Muscle of back (tissue), 11 donors: Measurements from ENCODE around the gene LIM2. TPM values are rescaled to one million over a fixed set of nuclear protein-coding genes. Genes with fewer than 3 reads are reported as not detected.

ENCODE experiments used
- DNase-seq, 3 donors: peaks; one replicate each; pipeline versions ENCODE4 v3.0.0 to v3.0.0-alpha.2; 2013
- polyA plus RNA-seq, 10 donors: library from polyadenylated mRNA; unstranded; fragments of 120-200 nt; gene quantifications; one replicate each; pipeline ENCODE4 v1.2.1, GENCODE V29; 2013; ENCODE audit not compliant: insufficient read length in 10 of 10

Gene LIM2
- polyA plus RNA-seq, 10 donors, result not detected

DNA sequence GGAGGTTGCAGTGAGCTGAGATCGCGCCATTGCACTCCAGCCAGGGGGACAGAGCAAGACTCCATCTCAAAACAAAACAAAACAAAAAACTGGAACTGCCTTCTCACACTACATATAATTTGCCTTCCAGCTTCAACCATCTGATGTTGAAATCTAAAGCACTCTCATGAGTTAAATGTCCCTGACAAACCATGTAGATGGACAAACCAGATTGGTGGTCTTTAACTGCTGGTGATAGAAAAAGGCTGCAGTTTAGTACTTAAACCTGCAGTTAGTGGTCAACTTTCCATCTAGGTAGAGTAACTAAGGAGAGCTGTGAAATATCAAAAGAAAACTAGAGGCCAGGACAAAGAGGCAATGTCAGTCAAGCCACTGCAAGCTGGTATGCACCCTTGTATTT, 8.4 kb upstream of the LIM2 start:
- DNase-seq, result no peak

DNA sequence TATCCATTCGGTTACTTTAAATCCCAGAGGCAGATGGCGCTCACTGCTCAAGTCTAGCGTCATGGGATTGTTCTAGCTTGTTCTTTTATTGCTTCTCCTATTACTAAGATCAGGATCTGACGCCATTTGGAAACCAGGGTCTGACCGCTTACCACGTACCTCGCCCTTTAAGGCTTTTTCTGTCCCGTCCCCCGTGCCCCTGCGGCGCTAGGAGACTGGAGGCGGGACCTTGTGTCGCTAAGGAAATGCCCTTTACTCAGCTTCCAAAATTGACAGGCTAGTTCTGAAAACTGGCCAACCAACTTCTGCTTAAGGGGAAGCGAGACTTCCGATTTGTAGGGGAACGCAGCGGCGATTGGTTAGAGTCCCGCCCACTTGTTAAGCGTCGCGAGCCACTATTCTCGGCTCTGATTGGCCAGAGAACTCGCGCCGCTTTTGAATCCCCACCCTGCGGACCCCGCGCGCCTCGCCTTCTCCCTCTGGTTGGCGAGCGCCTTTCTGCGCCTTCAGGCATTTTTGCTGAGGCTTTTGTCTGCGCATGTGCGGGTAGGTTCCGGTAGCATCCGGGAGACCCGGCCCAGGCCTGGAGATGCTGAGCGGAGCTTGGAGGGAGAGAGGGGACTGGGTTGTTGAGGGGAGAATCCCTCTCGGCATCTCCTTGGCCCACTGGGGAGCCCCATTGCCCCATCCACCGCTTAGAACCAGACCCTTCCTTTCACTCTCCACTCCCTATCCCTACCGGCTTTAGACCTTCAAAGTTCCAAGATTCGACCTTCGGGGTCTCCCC, 6.5 kb upstream of the LIM2 start:
- peak; percentile 96 to 99 (median 99) for DNase-seq

DNA sequence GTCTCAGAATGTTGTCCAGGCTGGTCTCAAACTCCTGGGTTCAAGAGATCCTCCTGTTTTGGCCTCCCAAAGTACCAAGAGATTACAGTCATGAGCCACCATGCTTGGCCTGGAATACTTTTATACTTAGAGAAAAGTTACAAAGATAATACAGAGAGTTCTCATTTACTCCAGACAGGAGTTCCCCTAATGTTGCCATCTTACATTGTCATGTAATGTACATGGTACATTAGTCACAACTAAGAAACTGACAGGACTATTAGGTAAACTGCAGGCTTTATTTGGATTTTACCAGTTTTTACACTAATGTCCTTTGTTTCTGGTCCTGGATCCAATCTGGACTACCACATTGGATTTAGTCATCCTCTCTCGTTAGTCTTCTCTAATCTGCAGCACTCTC, 4.9 kb upstream of the LIM2 start:
- no peak for DNase-seq

DNA sequence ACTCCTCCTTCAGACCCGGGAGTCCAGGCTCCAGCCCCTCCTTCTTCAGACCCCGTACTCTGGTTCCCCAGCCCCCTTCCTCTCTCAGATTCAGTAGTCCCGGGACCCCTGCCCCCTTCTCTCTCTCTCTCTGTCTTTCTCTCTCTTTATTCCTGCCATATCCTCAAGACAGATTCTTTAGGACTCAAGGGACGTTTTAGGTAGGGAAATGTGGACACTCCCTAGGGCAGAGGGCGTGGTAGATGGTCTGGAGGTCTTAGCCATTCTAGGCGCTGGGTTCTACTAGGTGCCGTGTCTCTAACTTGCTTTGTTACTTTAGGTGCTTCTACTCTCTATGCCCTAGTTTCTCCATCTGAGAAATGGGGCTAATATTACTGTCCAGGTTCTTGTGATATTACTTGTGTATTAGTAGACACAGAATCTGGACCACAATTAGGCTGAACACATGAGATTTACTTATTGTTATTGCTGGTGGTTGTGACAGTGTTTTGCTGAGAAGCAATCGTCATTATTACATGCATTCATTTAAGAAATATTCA, 3.4 kb upstream of the LIM2 start:
- DNase-seq, result no peak

DNA sequence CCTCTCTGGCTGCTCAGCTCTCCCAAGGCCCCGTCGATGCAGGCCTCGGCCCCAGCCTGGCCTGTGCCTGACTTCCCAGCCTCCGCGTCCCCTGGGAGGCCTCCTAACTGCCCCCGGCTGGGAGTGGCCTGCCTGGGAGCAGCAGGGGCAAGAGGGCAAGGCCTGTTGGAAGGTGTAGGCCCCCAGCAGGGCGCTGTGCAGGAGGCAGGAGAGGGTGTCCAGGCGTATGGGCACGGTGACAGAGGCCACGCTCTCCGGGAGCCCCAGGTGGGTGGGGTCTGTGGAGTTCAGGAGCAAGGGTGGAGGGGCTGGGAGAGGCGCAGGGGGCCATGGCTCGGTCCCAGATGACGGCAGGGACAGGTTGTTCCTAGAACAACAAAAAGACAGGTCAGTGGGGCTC, 1.4 kb upstream of the LIM2 start:
- no peak for DNase-seq

DNA sequence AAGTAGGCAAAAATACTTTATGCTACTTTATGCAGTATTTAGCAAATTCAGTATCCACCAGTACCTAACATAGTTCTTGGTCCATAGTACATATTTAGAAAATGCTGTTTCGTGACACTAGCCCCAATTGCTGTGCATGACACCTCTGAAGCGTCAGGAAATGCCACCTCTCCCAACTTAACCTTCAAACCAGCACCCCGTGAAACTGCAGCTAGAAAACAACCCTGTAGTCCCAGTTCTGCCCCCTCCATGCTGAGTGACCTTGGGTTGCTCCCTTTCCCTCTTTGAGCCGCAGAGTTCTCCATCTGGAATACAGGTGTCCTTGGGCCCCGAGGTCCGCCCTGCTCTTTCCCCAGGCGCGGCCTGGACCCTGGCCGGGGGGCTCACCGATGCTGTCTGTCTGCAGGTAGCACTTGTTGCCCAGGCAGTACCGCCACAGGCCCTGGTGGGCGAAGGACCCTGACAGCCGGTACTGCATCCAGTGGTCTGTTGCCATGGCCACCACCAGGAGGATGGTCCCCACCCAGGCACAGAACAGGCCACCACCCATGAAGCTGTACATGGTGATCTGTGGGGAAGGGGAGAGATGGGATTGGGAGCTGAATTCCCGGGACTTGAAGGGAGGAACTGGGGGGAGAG, 773 bp downstream of the LIM2 start:
- DNase-seq, result no peak

DNA sequence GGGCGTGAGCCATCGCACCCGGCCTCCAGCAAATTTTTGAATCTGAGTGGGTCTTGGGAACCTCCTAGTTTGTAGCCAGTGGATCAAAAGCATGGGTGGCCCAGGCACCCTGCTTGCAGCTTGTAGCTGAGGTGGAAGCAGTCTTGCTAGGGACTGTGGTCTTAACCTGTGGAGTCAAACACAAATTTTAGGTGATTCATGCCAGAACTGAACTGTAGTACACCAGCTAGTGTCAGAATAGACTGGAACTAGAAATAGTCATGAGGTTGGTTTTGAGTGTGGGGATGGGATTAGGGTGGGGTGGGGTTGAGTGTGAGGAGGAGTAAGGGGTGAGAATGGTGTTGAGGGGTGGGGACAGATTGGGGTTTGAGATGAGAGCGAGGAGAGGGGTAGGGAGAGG, 5.8 kb downstream of the LIM2 start:
- DNase-seq, result no peak

DNA sequence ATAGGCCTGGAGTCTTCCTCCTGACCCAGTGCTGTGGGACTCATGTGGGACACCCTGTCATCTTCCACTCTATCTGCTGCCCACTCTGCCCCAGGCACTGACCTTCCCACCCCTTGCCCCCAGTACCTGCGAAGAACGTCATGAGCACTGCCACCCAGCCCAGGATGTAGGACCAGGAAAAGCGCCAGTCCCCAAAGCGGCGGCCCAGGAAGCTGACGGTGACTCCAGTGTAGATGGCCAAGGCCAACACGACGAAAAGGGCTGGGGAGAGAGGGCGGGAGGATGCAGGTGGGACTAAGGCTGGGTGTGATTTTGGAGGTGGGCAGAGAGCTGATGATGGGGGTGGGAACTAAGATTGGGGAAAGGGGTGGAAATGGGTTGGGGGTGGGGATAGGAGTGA, 7.4 kb downstream of the LIM2 start:
- no peak for DNase-seq

DNA sequence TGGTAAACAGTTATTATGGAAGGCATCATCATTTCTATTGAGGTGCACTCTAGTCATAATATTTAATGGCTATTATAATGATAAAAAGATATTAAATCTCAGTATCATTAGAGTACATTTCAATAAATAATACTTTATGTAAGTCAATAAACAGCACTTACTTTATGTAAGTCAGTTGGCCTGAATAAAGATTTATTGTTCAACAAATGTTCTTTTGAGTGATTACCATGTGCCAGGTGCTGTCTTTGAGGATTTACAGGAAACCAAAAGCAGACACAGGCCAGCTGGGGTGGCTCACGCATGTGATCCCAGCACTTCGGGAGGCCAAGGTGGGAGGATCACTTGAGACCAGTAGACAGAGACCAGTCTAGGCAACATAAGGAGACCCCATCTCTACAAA, 10.4 kb downstream of the LIM2 start:
- DNase-seq, result no peak

DNA sequence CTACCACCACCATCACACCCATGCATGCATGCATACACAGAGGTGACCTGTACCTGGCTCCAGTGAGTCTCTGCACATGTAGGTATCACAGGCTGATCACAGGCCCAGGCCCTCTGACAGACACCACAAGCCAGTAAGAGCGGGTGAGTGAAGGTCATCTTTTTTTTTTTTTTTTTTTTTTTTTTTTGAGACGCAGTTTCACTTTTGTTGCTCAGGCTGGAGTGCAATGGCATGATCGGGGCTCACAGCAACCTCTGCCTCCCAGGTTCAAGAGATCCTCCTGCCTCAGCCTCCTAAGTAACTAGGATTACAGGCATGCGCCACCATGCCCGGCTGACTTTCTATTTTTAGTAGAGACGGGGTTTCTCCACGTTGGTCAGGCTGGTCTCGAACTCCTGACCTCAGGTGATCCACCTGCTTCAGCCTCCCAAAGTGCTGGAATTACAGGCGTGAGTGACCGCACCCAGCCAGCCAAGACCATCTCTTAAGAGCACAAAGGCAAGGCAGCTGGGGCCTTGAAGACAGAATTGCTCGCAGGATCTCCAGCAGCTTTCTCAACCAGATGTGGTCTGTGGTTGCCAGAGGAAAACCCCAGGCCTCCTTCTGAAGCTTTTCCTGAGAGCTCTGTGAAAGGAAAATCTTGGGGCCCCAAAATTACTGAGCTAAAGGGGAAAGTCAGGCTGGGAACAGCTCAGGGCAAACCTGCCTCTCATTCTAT, 12.1 kb downstream of the LIM2 start:
- DNase-seq, result no peak

DNA sequence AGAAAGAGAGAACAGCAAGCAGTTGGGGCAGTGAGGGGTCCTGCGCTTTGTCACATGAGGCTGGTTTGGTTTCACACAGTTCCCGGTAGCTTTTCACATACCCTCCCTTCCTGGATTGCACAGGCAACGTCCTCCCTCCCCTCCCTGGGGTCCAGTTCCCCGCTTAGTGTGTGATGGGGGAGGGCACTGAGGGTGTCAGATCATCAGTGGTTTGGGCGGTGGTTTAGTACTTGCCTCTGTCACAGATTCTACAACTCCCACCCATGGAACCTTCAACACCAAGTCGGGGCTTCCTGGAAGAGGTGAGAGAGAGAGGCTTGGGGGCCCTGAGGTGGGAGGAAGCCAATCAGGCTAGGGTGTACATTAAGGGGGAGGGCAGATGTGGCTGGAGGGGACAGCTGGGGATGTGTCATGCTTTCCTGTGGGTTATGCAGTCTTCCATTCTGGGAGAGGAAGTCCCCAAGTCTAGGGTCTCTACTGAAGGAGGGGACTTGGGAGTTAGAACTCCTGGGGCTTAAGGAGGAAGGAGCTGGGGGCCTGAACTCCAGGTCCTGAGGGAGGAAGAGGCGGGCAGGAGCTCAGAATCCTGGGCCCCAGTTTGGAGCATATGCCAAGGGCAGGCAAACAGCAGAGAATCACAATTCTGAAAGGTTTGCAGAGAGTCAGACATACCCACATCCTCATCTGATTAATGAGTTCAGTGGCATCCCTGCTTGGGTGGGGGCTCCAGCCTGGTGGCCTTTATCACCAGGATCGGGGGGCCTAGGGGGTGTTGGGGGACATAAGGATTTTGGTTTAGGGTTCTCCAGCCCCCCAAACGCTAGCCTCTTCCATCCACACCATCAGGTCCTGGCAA, 14.9 kb downstream of the LIM2 start, which contains the start of gene NKG7:
Gene NKG7 (minus strand): TSS at position 6 of the 856 bp plus-strand sequence. CDS start 119 bp downstream, outside the sequence.
- DNase-seq, result no peak

DNA sequence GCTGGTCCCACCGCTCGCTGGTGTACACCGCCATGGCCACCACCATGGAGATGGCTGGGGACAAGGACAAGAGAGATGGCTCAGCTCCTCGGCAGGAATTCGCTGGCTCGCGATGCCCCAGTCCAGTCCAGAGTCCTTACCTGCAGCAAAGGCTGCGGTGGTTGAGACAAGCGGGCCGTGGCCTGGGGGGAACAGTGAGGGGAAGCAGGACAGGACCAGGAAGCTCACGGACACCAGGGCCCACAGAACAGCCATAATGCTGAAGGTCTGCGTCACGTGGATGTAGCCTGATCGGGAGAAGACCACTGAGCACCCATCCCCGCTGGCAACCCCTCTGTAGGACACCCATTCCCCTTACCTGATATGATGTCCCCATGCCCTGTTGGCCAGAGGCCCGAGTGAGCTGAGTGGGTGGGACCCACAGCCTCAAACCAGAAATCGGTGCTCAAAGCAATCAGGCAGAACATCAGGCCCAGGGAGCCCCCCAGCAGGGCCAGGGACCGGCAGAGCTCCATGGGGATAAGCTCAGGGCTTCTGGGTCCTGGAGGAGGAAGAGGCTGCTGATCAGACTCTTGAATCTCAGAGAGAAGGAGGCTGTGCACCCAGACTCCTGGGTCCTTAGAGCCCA, 15.6 kb downstream of the LIM2 start:
- DNase-seq, result no peak

DNA sequence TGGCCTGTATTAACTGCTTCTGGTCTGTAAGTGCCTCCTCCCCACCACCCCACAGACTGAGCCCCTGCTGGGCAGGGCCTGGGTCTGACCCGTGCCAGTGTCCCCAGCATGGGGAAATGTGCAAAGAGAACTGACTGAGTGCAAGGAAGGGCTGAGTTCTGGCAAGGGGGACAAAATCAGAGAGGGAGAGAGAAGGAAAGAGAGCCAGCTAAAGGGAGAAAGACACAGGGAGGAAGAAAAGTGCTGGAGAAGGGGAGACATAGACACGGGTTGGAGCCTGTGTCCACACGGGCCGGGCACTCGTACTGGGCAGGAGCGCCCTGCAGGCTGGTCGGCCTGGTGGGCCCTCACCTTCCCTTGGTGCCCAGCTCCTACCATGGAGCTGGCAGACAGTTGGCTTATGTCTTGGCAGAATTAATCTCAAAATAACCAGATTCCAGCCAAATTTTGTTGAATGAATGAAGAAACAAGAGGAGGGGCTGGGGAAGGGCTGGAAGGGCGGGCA, 16.5 kb downstream of the LIM2 start:
- no peak for DNase-seq

DNA sequence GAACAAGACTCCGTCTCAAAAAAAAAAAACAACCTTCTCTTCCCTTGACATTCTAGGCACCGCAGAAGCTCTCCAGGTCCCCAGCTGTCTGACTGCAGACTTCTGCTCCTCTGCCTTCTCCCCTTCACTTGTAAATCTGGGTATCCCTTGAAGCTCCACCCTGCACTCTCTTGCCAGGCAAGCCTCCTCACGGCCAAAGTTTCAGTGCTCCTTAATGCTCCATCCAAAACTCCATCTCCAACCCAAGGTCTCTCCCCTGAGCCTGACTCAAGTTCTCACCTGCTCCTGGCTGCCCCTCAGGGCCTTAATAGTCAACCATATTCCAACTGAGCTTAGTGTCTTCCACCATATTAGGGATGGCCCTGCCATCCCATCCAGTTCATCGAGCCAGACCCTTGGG, 17.5 kb downstream of the LIM2 start:
- no peak for DNase-seq

DNA sequence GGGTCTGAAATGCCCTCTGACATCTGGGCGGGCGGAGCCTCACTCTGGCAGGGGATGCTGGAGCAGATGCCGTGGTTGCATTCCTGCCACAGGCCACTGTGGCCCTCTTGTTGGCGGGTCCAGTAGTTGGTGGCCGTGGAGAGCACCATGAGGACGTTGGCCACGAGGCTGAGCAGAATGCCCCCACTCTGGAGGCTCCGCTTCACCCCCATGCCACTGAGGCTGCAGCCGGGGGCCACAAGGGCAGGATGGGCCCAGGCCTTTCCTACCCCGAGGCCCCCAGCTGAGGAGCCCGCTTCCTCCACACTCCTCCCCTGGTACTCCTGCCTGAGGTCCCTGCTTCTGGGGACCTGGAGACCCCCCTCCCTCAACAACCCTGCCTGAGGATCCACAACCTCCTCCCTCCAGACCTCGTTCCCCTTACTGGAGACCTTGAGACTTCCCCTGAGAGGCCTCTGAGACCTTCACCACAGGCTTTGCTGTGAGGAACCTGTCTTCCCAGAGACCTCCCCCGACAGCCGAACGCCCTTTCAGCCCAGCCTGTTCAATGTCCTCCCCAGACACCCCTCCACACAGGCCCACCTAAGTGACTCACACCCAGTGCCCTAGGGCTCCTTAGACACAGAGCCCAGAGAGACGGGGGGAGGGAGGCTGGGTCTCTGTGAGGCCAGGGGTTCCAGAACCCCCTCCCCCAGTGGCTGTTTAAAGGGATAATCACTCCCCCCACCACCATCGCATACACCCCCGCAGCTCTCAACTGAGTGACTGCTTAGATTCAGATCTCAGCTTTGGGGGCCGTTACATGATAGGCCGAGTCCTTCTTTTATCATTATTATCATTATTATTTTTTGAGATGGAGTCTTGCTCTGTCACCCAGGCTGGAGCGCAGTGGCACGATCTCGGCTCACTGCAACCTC, 19.1 kb downstream of the LIM2 start, which contains the start of gene CLDND2:
Gene CLDND2 (minus strand): TSS at position 638 of the 917 bp plus-strand sequence. CDS start 426 bp downstream, at position 212.
- peak in 2 of 3 donors; percentile 10 to 41 for DNase-seq

DNA sequence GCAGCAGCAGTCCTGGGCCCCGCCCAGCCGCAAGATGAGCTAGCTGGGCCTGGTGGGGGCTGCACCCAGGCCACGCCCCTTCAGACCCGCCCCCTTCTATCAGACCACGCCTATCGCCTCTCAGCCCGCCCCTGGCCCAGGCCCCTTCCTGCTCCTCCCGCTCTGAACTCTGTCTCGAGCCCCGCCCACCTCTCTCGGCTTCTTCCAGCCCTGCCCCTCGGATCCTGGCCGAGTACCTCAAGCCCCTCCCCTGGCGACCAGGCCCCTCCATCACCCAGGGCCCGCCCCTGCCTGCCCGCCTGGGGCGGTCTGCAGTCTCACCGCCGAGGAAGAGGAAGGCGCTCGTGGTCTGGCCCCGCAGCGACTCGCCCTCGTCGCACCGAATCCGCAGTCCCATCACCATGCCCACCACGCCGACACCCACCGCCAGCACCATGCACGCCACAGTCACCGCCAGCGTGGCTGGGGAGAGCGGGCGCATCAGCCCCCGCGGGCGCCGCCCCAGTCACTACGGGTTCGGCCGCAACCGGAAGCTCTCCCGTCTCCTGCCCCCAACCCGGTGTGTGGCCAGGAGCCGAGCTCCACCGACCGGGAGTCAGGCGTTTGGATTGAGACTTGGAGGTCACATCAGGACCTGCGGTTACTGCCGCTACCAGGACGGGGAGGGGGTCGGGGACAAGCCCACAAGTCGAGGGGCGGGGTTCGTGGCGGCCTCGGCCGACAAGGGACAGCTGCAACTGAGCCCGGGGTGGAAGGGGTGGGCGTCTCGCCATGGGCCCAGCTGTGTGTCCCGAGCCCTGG, 20.0 kb downstream of the LIM2 start:
- peak; percentile 98 to 99 (median 99) for DNase-seq

DNA sequence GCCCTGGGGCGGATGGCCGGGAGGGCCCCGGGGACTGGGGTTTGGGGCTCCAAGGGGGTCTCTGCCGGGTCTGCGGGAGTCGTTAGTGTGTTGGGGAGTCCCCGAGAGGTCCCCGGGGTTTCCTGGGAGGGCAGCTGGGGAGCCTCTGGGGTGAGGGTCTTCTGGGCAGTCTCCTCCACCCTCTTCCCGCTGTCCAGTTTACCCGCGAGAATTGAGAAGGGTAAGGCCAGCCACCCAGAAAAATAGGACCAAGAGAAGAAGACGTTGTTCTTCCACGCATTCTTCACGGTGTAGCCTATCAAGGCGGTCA, 20.6 kb downstream of the LIM2 start:
- no peak for DNase-seq

DNA sequence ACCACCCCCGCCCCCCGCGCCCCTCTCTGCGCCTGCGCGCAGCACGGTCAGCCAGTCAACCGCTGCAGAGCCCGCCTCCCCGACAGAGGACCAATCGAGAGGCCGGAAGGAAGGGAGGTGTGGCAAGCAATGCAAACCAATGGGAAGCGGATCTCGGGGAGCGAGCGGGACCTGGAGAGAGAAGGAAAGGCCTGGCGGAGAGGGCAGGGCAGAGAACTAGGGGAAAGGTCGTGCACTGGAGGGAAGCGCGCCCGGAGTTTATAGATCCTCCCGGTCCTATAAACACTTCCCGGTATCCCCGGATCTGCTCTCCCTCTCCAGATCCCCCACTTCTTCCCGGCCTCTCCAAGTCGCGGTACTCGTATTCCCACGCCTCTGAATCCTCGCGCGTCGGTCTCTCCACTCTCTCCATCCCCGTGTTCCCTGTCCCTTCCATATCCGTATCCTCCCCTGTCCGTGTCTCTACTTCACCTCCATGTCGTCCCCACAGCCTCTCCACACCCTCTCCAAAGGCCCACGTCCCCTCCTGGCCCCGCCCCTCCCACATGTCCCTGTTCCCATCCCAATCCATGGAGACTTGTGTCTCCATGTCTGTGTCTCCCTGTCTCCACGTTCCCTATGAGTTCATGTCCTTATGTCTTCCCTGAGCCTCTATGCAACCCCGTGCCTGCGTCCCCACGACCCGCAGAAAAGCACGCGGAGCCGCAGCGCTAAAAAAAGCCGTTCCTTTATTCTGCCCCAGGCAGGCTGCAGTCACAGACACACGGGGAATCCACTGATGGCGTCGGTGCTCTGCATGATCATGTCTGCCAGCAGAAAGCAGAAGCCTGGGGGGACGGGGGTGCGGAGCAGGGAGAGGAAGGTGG, 21.2 kb downstream of the LIM2 start:
- peak; percentile 97 to 99 (median 98) for DNase-seq
